A549 (cell line): ENCODE results near the gene PPP2R5B. TPM values are rescaled to one million over a fixed set of nuclear protein-coding genes. Genes with fewer than 3 reads are reported as not detected.
A peak's percentile ranks its signal among the peaks of the same experiment; 100 is the strongest.

ENCODE experiments used
- ATAC-seq, 2 experiments: fragments of 200-7000 bp in 1 of 2; fragments of >200 bp in 1 of 2; cut with Nextera tagmentation in 1 of 2; cut with Tn5 transposase in 1 of 2; 3 replicates each; pipeline versions ENCODE4 v1.8.0 to v1.9.1; 2018 to 2020; ENCODE audit warnings: mild to moderate bottlenecking in 1 of 2, moderate library complexity in 1 of 2
- CTCF ChIA-PET: fragments of 300-600 bp; sonication (Branson Sonifier 250); formaldehyde crosslinking; extraction: SDS; loops from one replicate; lab custom pipeline; 2021; ENCODE audit warnings: antibody characterized with exemption, inconsistent platforms; lab: Yijun Ruan, JAX
- POLR2A ChIA-PET: fragments of 350-600 bp; formaldehyde crosslinking; extraction: SDS; loops from one replicate; lab custom pipeline; 2021; ENCODE audit warnings: antibody characterized with exemption, inconsistent platforms; lab: Yijun Ruan, JAX
- DNase-seq, 2 experiments: peaks; one replicate each; pipeline versions ENCODE4 v3.0.0 to v3.0.0-alpha.2; 2011 to 2016; ENCODE audit warnings: low read depth in 1 of 2, low spot score in 1 of 2
- FAIRE-seq: peaks from 2 replicates; lab custom pipeline; 2011; peaks lifted over from hg19 to GRCh38; lab: Jason Lieb, UNC
- H3K27ac ChIP-seq, 2 experiments: fragments of >200 bp; sonication (Bioruptor Twin); formaldehyde crosslinking; 3 replicates each; pipeline ENCODE4 v1.5.1; 2016 to 2017
- H3K4me1 ChIP-seq: fragments of >200 bp; sonication (Bioruptor Twin); formaldehyde crosslinking; 3 replicates; pipeline ENCODE4 v1.6.1; 2016
- H3K4me2 ChIP-seq: fragments of >200 bp; sonication (Bioruptor Twin); formaldehyde crosslinking; 3 replicates; pipeline ENCODE4 v1.6.1; 2016
- H3K4me3 ChIP-seq: fragments of >200 bp; sonication (Bioruptor Twin); formaldehyde crosslinking; 3 replicates; pipeline ENCODE4 v1.5.1; 2016
- H3K9me3 ChIP-seq: fragments of >200 bp; sonication (Bioruptor Twin); formaldehyde crosslinking; 3 replicates; pipeline ENCODE4 v1.6.1; 2016
- CBX2 ChIP-seq: fragments of 200-600 bp; sonication (generic); IDR thresholded peaks from 2 replicates; pipeline ENCODE4 v1.6.1; 2016; ENCODE audit warnings: low read depth, mild to moderate bottlenecking, borderline replicate concordance
- CBX8 ChIP-seq: fragments of 200-600 bp; sonication (generic); IDR thresholded peaks from 2 replicates; pipeline ENCODE4 v1.6.1; 2016
- CHD2 ChIP-seq: fragments of 150-350 bp; IDR thresholded peaks from 2 replicates; pipeline ENCODE4 v1.6.1; 2014; ENCODE audit warnings: low read length; ENCODE audit not compliant: partially characterized antibody
- CHD4 ChIP-seq: fragments of 200-600 bp; sonication (generic); IDR thresholded peaks from 2 replicates; pipeline ENCODE4 v1.6.1; 2016; ENCODE audit warnings: antibody characterized with exemption, mild to moderate bottlenecking, borderline replicate concordance
- FOSL2 ChIP-seq, 2 experiments: fragments of 450-650 bp in 1 of 2; fragments of >200 bp in 1 of 2; sonication (Bioruptor Twin) in 1 of 2; formaldehyde crosslinking; IDR thresholded peaks; 2 replicates each; pipeline versions ENCODE4 v1.5.0 to v1.6.1; 2016 to 2020; ENCODE audit warnings: mild to moderate bottlenecking in 1 of 2, moderate library complexity in 1 of 2
- FOXS1 ChIP-seq: fragments of 250-450 bp; sonication (Bioruptor Pico); IDR thresholded peaks from 2 replicates; pipeline ENCODE4 v1.5.0; 2020; ENCODE audit warnings: mild to moderate bottlenecking, moderate library complexity
- HEYL ChIP-seq: fragments of 250-450 bp; sonication (Bioruptor Pico); IDR thresholded peaks from 2 replicates; pipeline ENCODE4 v1.8.0; 2021; ENCODE audit warnings: mild to moderate bottlenecking, moderate library complexity
- HOXB13 ChIP-seq: fragments of 250-450 bp; sonication (Bioruptor Pico); IDR thresholded peaks from 2 replicates; pipeline ENCODE4 v1.5.0; 2020; ENCODE audit warnings: low read depth, mild to moderate bottlenecking, moderate library complexity
- JUNB ChIP-seq: fragments of >200 bp; sonication (Bioruptor Twin); formaldehyde crosslinking; IDR thresholded peaks from 2 replicates; pipeline ENCODE4 v1.6.1; 2016
- KDM1A ChIP-seq: fragments of 200-600 bp; sonication (generic); IDR thresholded peaks from 2 replicates; pipeline ENCODE4 v1.6.1; 2016; ENCODE audit warnings: low read depth, mild to moderate bottlenecking
- KDM5A ChIP-seq: fragments of 200-600 bp; sonication (generic); IDR thresholded peaks from 2 replicates; pipeline ENCODE4 v1.6.1; 2016; ENCODE audit warnings: antibody characterized with exemption, mild to moderate bottlenecking
- NFE2L2 ChIP-seq: fragments of 150-350 bp; conservative IDR thresholded peaks from 2 replicates; pipeline ENCODE4 v1.6.1; 2014; ENCODE audit warnings: low read length
- NR3C1 ChIP-seq: fragments of >200 bp; sonication (Bioruptor Twin); formaldehyde crosslinking; IDR thresholded peaks from 3 replicates; pipeline ENCODE4 v1.6.1; 2017
- PHF8 ChIP-seq: fragments of 200-600 bp; sonication (generic); IDR thresholded peaks from 2 replicates; pipeline ENCODE4 v1.6.1; 2016; ENCODE audit warnings: low read depth, mild to moderate bottlenecking, antibody characterized with exemption, moderate library complexity, borderline replicate concordance
- POLR2A ChIP-seq: IDR thresholded peaks from 2 replicates; pipeline ENCODE4 v1.6.1; 2012; ENCODE audit warnings: mild to moderate bottlenecking, low read length
- POLR2AphosphoS2 ChIP-seq: conservative IDR thresholded peaks from 2 replicates; pipeline ENCODE4 v1.6.1; 2012; ENCODE audit warnings: low read length, improper control_type of control experiment, inconsistent platforms
- RAD21 ChIP-seq, 2 experiments: fragments of >200 bp in 1 of 2; sonication (Bioruptor Twin) in 1 of 2; formaldehyde crosslinking in 1 of 2; IDR thresholded peaks in 1 of 2; conservative IDR thresholded peaks in 1 of 2; 2 replicates in 1 of 2; 3 replicates in 1 of 2; pipeline ENCODE4 v1.6.1; 2012 to 2018; ENCODE audit warnings: inconsistent platforms in 1 of 2
- TFCP2L1 ChIP-seq: fragments of 250-450 bp; sonication (Bioruptor Pico); IDR thresholded peaks from 2 replicates; pipeline ENCODE4 v1.5.0; 2021; ENCODE audit warnings: mild to moderate bottlenecking
- TP53 ChIP-seq: fragments of 250-450 bp; sonication (Bioruptor Pico); IDR thresholded peaks from 2 replicates; pipeline ENCODE4 v1.5.0; 2021; ENCODE audit warnings: mild to moderate bottlenecking, moderate library complexity
- ZFP36 ChIP-seq: fragments of 450-650 bp; IDR thresholded peaks from 2 replicates; pipeline ENCODE4 v1.6.1; 2014; ENCODE audit warnings: borderline replicate concordance; ENCODE audit not compliant: partially characterized antibody
- WGBS: methylation state at CpG from one replicate; pipeline ENCODE4 v1.1.6; 2017; ENCODE audit errors: missing lambda C conversion rate; 5-methylcytosine and 5-hydroxymethylcytosine counted together
- polyA plus RNA-seq, 4 experiments: library from polyadenylated mRNA; depleted of rRNA in 3 of 4; stranded (reverse); fragments of >200 nt; fragmentation: RNase III in 1 of 4; extraction: RNeasy Plus Mini Kit Qiagen cat#74134 plus additional on column Dnase treatment in 1 of 4; gene quantifications; 2 replicates in 3 of 4; 3 replicates in 1 of 4; pipeline ENCODE4 v1.2.3, GENCODE V29; 2011 to 2017
- TF ChIP-seq, protein P1 (sequence below): fragments of 200-600 bp; sonication (generic); IDR thresholded peaks from 2 replicates; pipeline ENCODE4 v1.6.1; 2016; ENCODE audit warnings: antibody characterized with exemption, mild to moderate bottlenecking, moderate library complexity
- TF ChIP-seq, protein P2 (sequence below): fragments of 250-450 bp; sonication (Bioruptor Pico); IDR thresholded peaks from 2 replicates; pipeline ENCODE4 v1.5.0; 2020; ENCODE audit warnings: low read depth, mild to moderate bottlenecking, moderate library complexity
- TF ChIP-seq, protein P3 (sequence below): fragments of 250-450 bp; sonication (Bioruptor Pico); IDR thresholded peaks from 2 replicates; pipeline ENCODE4 v1.5.0; 2021; ENCODE audit warnings: mild to moderate bottlenecking, moderate library complexity, borderline replicate concordance
- TF ChIP-seq, protein P4 (sequence below): fragments of >200 bp; sonication (Bioruptor Twin); formaldehyde crosslinking; IDR thresholded peaks from 3 replicates; pipeline ENCODE4 v1.6.1; 2016

The PPP2R5B gene
- polyA plus RNA-seq, 2 of the 4 experiments (the other 2 are of a cell fraction): 5.7 to 6.9 TPM

DNA sequence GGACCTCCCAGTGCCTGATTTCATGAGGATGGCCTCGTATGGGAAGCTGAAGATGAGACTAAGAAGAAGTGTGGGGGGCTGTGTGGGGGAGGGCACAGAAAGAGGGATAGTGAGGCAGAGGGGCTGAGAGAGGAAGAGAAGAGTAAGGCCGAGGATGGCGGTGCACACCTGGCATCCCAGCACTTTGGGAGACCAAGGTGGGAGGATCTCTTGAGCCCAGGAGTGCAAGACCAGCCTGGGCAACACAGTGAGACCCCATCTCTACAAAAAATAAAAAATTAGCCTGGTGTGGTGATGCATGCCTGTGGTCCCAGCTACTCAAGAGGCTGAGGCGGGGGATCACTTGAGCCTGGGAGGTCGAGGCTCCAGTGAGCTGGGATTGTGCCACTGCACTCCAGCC is 32.6 kb upstream of the PPP2R5B start:
- 58% methylated on average over 5 of the region's 5 CpGs for WGBS
- no peak for FAIRE-seq
- H3K9me3 ChIP-seq: no peaks in the 10 kb centered on the region
- ChIA-PET POLR2A (no interaction called here), CTCF (interaction anchor here (2.0 to 31.5 kb wide), 6 partner anchors 8 to 122 kb away, joined by 8 to 1607 read pairs (median 74); partner anchors contain the start of genes ARL2, ATG2A, CDC42BPG and EHD1)
- TF ChIP-seq NR3C1: no peak
- TF ChIP-seq TFCP2L1 (CRISPR knock-in tag): no peak
- TF ChIP-seq NFE2L2: no peak
- no peak for TF ChIP-seq KDM5A
- TF ChIP-seq POLR2AphosphoS2: no peak
- TF ChIP-seq POLR2A: no peak
- no peak for TF ChIP-seq CHD4
- TF ChIP-seq, protein P1, sequence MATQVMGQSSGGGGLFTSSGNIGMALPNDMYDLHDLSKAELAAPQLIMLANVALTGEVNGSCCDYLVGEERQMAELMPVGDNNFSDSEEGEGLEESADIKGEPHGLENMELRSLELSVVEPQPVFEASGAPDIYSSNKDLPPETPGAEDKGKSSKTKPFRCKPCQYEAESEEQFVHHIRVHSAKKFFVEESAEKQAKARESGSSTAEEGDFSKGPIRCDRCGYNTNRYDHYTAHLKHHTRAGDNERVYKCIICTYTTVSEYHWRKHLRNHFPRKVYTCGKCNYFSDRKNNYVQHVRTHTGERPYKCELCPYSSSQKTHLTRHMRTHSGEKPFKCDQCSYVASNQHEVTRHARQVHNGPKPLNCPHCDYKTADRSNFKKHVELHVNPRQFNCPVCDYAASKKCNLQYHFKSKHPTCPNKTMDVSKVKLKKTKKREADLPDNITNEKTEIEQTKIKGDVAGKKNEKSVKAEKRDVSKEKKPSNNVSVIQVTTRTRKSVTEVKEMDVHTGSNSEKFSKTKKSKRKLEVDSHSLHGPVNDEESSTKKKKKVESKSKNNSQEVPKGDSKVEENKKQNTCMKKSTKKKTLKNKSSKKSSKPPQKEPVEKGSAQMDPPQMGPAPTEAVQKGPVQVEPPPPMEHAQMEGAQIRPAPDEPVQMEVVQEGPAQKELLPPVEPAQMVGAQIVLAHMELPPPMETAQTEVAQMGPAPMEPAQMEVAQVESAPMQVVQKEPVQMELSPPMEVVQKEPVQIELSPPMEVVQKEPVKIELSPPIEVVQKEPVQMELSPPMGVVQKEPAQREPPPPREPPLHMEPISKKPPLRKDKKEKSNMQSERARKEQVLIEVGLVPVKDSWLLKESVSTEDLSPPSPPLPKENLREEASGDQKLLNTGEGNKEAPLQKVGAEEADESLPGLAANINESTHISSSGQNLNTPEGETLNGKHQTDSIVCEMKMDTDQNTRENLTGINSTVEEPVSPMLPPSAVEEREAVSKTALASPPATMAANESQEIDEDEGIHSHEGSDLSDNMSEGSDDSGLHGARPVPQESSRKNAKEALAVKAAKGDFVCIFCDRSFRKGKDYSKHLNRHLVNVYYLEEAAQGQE: no peak
- TF ChIP-seq PHF8: no peak
- TF ChIP-seq HOXB13 (CRISPR knock-in tag): no peak
- no peak for TF ChIP-seq KDM1A
- TF ChIP-seq RAD21 (conservative IDR thresholded peaks at IDR 0.05 in 1 of 2, IDR thresholded peaks at IDR 0.05 in 1 of 2): no peak
- no peak for TF ChIP-seq CBX2
- no peak for TF ChIP-seq FOXS1
- TF ChIP-seq, protein P2, sequence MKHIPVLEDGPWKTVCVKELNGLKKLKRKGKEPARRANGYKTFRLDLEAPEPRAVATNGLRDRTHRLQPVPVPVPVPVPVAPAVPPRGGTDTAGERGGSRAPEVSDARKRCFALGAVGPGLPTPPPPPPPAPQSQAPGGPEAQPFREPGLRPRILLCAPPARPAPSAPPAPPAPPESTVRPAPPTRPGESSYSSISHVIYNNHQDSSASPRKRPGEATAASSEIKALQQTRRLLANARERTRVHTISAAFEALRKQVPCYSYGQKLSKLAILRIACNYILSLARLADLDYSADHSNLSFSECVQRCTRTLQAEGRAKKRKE: no peak
- peaks cover 77% of the 10 kb centered on the region for H3K4me1 ChIP-seq
- peak overlapping the region; percentile 49 for H3K4me3 ChIP-seq
- no peak for DNase-seq
- H3K27ac ChIP-seq: peak overlapping the region; percentile 92 to 97
- H3K4me2 ChIP-seq: peak overlapping the region; percentile 85
- ATAC-seq: no peak

DNA sequence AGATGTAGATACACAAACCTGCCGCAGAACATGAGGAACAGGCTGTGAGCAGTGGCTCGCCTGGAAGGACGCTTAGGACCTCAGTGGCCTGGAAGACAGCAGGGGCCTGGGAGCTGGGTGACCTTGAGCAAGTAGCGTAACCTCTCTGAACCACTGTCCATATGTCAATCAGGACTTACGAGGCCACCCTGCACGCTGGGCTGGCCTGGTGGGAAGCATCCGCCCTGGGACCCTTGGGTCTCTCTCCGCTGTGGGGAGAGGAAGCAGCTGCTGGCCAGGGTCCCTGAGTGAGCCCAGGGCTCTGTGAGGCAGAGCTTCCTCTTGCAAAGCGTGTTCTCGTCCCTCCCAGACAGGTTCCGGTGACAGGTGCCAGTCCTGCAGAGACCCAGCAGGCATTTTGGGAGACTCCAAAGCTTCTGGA is 32.1 kb upstream of the PPP2R5B start:
- peak overlapping the region; percentile 49 for H3K4me3 ChIP-seq
- peak overlapping the region; percentile 85 for H3K4me2 ChIP-seq
- H3K27ac ChIP-seq: peak overlapping the region; percentile 92 to 97
- FAIRE-seq (no peak), ATAC-seq (no peak), DNase-seq (no peak)
- WGBS: 49% methylated on average over 11 of the region's 11 CpGs
- H3K4me1 ChIP-seq: peaks cover 72% of the 10 kb centered on the region
- POLR2A ChIA-PET: interaction anchor here (2.1 kb wide), 1 partner anchor 24 kb away, joined by 6 read pairs; no protein-coding TSS in a partner anchor
- CTCF ChIA-PET: interaction anchor here (1.3 to 31.5 kb wide), 8 partner anchors 14 to 122 kb away, joined by 3 to 1607 read pairs (median 18); partner anchors contain the start of genes ARL2, ATG2A, CDC42BPG and EHD1
- no peaks in the 10 kb centered on the region for H3K9me3 ChIP-seq
- TF ChIP-seq TP53 (CRISPR knock-in tag): no peak
- TF ChIP-seq, protein P3, sequence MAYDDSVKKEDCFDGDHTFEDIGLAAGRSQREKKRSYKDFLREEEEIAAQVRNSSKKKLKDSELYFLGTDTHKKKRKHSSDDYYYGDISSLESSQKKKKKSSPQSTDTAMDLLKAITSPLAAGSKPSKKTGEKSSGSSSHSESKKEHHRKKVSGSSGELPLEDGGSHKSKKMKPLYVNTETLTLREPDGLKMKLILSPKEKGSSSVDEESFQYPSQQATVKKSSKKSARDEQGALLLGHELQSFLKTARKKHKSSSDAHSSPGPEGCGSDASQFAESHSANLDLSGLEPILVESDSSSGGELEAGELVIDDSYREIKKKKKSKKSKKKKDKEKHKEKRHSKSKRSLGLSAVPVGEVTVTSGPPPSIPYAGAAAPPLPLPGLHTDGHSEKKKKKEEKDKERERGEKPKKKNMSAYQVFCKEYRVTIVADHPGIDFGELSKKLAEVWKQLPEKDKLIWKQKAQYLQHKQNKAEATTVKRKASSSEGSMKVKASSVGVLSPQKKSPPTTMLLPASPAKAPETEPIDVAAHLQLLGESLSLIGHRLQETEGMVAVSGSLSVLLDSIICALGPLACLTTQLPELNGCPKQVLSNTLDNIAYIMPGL (CRISPR knock-in tag): no peak
- no peak for TF ChIP-seq FOXS1
- TF ChIP-seq HEYL (CRISPR knock-in tag): no peak
- no peak for TF ChIP-seq CHD2
- no peak for TF ChIP-seq CBX2
- TF ChIP-seq FOSL2 (IDR thresholded peaks at IDR 0.05): no peak
- TF ChIP-seq FOSL2 (CRISPR knock-in tag; IDR thresholded peaks at IDR 0.05): no peak
- no peak for TF ChIP-seq JUNB
- TF ChIP-seq ZFP36: no peak
- TF ChIP-seq CBX8: no peak
- TF ChIP-seq, protein P4, sequence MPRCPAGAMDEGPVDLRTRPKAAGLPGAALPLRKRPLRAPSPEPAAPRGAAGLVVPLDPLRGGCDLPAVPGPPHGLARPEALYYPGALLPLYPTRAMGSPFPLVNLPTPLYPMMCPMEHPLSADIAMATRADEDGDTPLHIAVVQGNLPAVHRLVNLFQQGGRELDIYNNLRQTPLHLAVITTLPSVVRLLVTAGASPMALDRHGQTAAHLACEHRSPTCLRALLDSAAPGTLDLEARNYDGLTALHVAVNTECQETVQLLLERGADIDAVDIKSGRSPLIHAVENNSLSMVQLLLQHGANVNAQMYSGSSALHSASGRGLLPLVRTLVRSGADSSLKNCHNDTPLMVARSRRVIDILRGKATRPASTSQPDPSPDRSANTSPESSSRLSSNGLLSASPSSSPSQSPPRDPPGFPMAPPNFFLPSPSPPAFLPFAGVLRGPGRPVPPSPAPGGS: no peak
- TF ChIP-seq, all 56 proteins: peak for 0
